ENCODE results near the gene ARRDC2.
"Not testable (repeated sequence)": the region's sequence is repeated elsewhere in the genome, so short reads cannot be mapped to it uniquely, and the experiment has no call there.

The ARRDC2 gene

DNA sequence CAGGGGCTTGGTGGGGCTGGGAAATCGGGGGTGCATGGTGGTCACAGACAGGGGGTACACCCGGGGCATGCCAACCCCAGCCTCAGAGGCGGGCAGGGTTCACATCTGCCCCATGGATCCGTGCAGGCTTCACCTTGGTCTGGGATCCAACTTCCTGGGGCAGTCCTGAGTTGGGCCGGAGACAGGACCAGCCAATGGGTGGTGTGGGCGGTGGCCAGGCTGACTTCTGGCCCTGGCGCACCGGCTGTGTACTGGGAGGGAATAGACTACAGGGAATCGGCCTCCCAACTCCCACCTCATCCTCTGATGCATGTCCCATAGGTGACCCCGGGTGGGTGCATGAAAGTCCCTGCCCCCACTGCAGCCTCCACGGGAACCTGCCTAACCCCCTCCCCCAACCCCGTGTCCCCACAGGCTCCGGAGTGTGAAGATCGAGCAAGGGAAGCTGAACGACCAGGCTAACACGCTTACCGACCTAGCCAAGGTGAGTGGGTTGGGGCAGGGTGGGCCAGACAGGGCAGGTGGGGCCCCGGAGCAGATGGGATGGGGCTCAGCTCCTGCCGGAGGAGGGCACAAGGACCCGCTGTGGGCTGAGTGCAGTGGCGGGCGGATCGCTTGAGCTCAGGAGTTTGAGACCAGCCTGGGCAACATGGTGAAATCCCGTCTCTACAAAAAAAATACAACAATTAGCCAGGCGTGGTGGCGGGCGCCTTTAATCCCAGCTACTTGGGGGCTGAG, 14.7 kb upstream of the ARRDC2 start:
- DNase-seq, result no peak

DNA sequence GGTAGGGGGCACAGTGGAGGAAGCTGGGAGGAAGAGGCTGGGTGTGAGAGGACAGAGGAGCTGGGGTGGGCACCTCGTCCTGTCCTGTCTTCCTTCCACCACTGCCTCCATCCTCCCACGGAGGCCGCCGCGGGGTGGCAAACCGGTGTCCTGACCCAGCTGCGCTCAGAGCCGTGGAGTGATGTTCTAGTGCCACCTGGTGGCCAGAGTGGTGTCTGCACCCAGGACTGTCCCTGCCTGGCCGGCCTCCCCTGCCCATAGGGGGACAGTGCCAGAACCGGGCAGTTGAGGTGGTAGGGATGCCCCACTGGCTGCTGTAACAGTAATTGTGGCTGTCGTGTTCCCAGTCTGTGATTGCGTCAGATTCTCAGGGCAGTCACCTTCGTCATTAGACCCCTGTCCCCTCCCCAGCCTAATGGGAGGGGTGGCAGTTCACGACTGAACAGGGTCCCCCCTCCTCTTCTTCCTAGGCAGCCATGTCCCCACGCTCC, 11.1 kb upstream of the ARRDC2 start:
- peak; percentile 37 for DNase-seq

DNA sequence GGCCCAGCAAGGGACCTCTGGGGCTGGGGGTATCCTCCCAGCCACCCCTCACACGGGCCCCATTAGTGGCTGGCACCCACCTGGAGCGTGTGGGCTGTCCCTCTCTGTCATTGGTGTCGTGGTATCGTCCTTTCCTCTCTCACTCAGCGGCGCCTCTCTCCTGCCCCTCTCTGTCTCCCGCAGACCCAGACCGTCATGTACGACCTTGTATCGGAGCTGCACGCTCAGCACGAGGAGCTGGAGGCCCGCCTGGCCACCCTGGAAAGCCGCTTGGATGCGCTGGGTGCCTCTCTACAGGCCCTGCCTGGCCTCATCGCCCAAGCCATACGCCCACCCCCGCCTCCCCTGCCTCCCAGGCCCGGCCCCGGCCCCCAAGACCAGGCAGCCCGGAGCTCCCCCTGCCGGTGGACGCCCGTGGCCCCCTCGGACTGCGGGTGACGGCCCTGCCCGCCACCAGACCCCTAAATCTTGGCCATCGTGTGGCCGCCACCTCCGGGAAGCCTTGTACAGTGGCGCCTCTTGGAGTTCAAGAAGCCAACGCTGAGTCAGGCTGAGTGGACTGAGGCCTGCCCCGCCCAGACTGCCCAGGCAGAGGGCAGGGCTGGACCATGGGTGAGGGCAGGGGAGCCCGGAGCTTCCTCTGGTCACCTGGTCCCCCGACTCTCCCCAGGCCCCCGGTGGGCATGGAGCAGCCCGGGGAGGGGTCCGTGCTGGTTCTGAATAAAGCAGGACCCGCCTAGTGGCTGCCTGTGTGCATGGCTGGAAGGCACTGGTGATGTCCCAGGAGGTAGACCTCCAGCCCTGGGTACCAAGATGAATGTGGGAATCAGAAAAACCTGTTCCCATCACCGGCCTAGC, 9.8 kb upstream of the ARRDC2 start:
- no peak for DNase-seq

DNA sequence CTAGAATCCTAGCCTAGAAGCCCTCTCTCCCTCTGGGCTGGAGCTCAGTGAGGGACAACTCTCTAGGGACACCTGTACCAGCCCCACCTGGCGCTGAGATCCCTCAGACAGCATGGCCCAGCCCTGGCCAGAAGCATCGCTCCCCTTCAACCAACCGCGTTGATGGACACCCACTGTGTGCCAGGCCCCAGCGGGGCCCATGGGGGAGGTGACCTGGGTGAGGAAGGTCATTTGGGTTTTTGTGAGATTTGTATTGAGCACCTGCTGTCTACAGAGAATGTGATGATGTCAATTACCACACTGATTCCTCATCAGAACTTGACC, 9.2 kb upstream of the ARRDC2 start:
- no peak for DNase-seq

DNA sequence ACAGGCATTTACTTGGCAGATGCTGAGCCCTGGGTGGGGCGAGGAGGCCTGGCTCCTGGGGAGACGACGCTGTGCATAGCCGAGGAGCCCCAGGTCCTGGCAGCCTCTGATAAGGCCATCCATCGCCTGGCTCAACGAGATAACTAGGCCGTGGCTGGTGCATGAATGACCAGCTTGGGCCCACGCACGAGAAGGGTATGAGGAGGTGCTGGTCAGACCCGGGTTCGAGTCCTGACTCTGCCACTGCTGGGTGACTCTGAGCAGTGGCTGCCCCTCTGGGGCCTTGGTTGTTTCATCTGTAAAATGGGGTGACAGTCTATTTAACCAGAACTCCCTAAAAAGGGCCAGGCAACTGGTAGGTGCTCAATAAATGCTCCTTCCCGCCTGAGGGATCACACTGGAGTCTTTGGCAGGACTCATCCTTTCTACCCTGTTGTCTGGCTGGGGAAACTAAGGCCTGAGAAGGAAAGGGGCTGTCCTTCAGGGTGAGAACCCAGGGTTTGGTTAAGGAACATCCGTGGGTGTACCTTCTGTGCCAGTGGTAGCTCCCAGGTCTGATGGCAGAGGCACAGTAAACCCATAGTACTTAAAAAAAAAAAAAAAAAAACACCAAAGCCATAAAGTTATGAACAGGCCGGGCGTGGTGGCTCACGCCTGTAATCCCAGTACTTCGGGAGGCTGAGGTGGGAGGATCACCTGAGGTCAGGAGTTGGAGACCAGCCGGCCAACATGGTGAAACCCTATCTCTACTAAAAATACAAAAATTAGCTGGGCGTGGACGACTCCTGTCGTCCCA, 8.1 kb upstream of the ARRDC2 start:
- no peak for DNase-seq

DNA sequence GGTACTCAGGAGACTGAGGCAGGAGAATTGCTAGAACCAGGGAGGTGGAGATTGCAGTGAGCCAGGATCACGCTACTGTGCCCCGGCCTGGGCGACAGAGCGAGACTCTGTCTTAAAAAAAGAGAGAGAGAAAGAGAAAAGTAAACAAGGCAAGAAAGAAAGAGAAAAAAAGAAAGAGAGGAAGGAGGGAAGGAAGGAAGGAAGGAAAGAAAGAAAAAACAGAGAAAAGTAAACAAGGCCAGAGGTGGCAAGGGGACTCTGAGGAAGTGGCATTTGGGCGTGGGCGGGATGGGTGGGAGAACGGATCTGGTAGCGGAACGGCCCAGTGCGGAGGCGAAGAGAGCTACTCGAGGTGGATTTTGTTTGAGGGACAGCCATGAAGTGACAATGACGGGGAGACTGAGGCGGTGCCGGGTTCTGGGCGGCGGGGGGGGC, 7.5 kb upstream of the ARRDC2 start:
- no peak for DNase-seq

DNA sequence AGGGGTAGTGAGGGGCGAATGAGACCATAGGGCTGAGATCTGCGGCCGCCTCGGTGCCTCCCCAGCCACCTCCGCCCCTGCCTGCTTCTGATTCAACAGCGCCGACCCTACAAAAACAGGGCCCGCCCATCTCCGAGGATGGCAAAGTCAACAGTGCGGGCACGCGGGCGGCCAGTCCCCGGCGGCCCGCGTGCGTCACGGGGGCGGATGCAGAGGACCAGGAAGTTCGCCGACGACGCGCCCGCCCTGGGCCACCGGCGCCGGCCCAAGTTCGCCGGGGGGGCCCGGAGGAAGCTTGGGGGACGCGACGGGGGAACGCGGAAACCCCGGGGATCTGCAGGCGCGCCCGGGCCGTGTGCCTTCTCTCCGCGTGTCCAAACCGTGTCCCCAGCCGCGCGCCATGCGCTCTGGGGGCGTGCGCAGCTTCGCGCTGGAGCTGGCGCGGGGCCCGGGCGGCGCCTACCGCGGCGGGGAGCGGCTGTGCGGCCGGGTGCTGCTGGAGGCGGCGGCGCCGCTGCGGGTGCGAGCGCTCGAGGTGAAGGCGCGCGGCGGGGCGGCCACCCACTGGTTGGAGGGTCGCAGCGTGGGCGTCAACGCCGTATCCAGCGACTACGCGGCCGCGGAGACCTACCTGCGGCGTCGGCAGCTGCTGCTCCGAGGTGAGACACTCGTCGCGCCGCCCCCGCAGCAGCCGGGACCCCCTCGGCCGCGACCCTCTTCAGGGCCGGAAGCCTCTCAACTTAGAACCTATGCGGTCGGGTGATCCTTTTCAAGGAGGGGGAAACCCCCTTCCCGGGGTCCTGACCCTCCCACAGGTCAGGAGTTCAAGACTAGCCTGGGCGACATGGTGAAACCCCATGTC, 6.8 kb upstream of the ARRDC2 start:
- peak; percentile 36 for DNase-seq

DNA sequence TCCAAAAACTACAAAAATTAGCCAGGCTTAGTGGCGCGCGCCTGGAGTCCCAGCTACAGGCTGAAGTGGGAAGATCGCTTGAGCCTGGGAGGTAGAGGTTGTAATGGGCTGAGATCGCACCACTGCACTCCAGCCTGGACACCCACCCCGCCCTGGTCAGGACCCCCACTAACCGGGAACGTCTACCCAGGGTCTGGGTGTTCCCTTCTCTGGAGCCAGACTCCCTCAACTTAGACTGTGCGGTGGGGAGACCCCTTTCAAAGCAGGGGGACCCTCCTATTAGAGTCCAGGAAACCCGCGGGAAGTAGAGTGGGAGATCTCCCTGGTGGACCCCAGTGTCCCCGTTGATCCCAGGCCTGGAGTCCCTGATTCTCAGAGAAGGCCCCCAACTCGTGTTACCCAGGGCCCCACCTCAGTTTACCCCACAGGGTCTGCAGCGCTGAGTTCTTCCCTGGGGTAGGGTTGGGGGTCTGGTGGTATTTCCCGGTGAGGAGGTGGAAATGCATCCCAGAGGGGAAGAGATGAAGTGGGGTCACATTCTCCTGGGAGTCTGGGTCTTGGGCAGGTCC, 6.1 kb upstream of the ARRDC2 start:
- DNase-seq, result no peak

DNA sequence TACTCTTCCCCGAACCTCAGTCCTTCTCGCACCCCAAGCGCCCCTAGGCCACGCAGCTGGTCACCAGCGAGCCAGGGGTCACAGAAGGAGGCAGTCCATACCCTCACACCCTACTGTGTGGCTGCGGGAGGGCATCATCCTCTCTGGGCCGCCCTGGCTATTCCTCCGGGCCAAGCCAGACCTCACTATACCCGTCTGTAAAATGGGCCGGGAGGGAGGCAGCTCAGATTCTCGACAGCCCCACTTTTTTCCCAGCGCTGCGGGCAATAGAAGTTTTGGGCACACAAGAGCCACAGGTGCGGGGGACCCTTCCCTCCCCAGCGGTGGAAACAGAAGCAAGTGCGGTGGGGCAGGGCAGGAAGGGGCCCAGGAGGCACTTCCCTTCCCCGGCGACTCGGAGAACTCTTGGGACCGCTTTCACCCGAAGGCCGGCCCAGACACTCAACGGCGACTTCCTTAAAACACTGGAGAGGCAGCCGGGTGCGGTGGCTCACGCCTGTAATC, 5.6 kb upstream of the ARRDC2 start:
- DNase-seq, result no peak

DNA sequence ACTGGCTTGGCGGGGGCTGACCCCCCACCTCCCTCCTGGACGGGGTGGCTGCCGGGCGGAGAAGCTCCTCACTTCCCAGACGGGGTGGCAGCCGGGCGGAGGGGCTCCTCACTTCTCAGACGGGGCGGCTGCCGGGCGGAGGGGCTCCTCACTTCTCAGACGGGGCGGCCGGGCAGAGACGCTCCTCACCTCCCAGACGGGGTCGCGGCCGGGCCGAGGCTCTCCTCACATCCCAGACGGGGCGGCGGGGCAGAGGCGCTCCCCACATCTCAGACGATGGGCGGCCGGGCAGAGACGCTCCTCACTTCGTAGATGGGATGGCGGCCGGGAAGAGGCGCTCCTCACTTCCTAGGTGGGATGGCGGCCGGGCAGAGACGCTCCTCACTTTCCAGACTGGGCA, 2.2 kb upstream of the ARRDC2 start:
- not testable (repeated sequence) for DNase-seq

DNA sequence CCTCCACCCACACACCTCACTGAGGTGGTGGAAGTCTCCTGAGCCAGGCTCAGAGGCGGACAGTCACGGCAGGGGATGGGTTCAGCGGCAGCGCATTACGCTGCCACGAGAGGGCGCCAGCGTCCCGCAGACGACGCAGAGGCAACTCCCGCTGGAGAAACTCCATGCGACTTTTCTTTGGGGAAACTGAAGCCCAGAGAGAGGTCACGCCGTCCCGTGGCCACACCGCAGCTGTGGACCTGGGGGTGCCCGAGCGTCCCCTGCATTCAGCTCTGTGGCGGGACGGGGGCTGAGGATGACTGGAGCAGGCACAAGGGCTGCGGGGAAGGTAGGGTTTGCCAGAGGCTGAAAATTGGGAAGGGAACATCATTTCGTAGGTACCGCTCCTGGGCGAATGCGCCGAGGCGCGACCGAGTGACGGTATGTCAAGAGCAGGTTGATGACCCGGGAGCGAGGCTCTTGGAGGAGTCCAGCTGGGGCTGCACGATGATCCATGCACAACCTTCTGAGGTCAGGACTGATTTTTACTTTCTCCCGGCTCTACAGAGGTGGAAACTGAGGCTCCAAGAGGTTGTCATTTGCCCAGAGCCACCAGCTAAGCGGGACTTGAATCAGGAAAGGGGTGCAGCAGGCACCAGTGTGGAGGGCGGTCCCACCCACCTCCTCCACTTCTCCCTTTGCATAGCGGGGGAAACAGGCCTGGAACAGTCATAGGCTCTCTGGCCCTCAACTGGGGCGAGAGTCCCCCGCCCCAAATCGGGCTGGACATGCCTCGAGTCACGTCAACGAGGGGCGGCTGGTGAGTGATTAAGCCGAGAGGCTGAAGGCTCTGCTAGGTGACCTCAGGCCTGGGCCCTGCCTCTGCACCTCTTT, 690 bp upstream of the ARRDC2 start:
- DNase-seq, result peak; percentile 53

DNA sequence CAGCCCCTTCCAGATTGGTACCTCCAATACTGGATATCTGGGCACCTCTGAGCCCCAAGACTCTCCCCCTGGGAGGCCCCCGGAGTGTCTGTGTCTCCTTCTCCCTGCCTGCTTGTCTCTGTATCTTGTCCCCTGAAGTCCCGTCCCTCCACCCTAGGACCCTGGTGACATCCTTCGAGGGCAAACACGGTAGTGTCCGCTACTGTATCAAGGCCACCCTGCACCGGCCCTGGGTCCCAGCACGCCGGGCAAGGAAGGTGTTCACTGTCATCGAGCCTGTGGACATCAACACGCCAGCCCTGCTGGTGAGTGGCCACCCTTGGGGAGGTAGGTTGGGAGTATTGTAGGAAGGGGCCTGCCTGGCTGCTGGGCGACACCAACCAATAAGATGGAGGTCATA, 844 bp downstream of the ARRDC2 start:
- DNase-seq, result no peak

DNA sequence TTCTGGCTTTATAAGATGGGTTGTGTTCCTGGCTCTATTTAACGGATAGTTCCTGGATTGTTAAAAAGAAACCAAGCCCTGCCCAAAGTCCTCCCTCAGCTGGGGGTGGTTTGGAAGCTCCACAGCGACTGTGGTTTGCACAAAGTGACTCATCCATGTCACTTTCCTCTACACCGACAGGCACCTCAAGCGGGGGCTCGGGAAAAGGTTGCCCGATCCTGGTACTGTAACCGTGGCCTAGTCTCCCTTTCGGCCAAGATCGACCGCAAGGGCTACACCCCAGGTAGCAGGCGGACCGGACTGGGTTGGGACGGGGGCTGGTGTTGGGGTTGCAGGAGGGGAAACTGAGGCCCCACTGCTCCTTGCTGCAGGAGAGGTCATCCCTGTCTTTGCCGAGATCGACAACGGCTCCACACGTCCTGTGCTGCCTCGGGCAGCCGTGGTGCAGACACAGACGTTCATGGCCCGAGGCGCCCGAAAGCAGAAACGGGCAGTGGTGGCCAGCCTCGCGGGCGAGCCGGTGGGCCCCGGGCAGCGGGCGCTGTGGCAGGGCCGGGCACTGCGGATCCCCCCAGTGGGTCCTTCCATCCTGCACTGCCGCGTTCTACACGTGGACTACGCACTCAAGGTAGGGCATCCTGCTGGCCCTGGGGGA, 1.6 kb downstream of the ARRDC2 start:
- no peak for DNase-seq

DNA sequence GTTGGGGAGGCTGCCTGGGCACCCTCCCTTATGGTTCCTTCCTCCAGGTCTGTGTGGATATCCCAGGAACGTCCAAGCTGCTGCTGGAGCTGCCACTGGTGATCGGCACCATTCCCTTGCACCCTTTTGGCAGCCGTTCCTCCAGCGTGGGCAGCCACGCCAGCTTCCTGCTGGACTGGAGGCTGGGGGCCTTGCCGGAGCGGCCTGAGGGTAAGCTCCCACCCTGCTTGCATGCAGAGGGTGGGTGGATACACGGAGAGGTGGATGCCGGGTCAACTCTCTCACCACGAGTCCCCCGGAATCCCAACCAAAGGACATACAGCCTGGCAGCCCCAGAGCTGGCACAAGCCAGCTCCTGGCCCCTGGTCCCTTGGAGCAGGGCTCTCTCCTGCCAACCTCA, 2.2 kb downstream of the ARRDC2 start:
- no peak for DNase-seq

DNA sequence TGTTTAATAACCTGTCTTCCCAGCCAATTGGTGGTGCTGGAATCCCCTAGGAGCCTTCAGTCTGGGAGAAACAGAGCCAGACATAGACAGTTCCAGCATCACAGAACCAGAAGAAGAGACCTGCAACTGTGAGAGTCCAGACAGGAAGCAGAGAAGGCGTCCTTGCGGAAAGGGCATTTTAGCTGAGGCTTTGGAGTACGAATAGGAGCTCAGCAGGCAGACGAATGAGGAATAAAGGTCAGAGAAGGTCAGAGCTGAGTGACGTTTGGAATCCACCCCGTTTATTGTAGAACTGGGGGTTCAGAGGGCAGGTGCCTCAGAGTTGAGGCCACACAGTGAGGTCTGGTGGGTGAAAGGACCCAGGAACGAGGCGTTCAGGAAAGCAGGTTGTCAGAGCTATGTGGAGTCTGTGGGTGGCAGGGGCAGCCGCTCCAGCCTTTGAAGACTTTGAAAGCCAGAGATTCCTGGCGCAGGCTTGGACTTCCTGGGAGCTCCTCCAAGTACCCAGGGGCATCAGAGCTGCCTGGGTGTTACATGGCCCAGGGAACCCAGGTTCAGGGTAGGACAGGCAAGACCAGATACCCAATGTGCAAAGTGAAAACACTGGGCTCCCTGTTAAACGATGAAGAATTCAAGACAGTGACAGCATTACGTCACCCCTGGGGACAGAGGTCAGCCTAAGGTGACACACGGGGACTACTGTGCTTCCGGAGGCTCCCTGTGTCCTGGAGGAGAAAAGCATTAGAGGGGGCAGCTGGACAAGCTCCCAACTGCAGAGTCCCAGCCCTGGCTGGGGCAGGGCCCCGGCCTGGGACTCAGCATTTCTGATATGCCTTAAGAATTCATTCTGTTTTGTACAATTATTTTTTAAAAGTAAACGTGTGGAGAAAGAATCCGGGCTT, 5.5 kb downstream of the ARRDC2 start:
- no peak for DNase-seq

DNA sequence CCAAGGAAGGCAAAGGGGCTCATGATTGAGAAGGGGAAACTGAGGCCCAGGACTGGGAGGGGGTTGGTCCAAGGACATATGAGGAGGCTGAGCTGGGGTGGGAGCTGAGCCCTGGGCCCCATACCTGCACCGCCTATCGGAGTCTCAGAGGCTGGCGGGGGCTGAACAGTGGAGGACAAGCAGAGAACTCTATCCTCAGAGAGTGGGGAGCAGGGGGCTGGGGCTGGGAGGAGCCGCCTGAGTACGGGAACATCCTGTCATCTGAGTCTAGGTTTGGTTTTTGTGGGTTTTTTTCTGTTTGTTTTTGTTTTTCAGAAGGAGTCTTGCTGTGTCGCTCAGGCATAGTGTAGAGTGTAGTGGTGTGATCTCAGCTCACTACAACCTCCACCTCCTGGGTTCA, 6.2 kb downstream of the ARRDC2 start:
- DNase-seq, result no peak

DNA sequence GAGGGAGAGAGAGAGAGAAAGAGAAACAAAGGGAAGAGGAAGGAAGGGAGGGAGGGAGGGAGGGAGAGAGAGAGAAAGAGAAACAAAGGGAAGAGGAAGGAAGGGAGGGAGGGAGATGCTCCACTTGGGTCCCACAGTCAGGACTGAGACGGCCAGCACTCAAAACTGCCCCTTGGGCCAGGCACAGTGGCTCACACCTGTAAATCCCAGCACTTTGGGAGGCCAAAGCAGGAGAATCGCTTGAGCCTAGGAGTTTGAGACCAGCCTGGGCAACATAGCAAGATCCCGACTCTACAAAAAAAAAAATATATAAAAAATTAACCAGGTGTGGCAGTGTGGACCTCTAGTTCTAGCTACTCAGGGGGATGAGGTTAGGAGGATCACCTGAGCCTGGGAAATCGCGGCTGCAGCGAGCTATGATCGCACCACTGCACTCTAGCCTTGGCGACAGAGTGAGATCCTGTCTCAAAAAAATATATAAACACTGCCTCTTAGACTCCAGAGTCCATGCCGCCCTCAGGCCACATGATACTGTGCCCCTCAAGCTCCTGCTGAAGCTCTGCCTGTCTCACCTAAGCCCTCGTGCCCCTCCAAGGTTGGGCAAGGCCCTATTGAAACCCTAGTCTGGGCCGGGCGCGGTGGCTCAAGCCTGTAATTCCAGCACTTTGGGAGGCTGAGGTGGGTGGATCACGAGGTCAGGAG, 8.4 kb downstream of the ARRDC2 start:
- no peak for DNase-seq

DNA sequence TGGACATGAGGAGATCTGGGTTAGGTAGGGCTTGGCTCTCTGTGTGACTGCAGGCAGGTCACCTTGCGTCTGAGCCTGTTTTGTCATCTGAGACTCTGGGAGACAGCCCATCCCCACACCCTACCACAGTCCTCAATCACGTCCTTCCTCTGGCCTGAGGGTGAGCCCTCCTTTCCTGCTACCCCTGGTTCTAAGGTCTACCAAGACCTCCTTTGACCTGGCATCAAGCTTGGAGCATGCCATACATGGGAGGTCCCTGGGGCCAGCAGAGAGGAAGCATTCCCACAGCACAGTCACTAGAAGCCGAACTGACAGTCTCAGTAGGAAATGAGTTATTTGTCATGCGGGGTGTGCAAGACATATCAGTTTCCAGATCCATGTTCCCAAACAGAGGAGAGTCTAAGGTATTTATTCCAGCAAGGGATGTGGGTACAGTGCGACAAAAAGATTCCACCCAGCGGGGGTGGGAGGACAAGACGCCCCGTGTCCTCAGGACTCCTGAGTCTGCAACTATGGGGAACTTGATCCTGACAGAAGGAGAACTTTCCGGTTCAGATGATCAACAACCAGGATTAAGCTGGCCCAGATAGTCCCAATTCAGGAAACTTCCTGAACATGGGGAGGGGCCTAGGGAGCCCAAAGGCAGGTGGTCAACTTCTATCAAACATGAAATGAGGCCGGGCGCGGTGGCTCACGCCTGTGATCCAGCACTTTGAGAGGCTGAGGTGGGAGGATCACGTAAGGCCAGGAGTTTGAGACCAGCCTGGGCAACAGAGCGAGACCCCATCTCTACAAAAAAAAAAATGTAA, 9.5 kb downstream of the ARRDC2 start:
- DNase-seq, result no peak
